ENCODE data around the gene ITGB6.

DNA sequence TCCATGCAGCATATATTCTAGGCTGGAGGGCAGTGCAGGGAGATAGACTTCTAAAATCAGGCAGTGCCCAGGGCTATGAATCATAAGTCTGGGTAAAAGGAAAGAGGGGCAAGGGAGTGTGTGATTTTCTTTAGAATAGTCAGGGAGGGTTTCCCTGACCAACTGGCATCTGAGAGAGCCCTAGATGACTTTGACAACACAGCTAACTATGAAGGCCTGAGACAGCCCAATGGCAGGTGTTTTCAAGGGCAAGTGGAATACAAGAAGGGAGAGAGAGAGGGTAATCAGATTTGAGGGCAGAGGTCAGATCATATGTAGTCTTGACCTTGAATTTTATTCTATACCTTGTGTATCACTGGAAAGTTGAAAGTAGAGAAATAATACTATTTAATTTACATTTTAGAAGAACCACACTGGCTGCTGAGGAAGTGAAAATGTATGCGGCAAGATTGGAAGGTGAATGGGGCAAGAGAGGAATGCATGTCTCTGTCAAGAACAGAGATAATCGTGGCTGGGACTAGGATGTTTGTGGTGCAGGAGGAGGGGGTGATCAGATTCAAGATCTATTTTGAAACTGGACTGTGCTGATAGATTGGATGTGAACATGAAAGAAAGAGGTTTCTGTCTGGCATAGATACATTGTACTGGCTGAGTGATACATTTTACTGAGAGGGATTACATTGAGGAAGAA, 1.9 kb upstream of the ITGB6 start:
- TF ChIP-seq, protein P1, sequence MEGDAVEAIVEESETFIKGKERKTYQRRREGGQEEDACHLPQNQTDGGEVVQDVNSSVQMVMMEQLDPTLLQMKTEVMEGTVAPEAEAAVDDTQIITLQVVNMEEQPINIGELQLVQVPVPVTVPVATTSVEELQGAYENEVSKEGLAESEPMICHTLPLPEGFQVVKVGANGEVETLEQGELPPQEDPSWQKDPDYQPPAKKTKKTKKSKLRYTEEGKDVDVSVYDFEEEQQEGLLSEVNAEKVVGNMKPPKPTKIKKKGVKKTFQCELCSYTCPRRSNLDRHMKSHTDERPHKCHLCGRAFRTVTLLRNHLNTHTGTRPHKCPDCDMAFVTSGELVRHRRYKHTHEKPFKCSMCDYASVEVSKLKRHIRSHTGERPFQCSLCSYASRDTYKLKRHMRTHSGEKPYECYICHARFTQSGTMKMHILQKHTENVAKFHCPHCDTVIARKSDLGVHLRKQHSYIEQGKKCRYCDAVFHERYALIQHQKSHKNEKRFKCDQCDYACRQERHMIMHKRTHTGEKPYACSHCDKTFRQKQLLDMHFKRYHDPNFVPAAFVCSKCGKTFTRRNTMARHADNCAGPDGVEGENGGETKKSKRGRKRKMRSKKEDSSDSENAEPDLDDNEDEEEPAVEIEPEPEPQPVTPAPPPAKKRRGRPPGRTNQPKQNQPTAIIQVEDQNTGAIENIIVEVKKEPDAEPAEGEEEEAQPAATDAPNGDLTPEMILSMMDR (IDR thresholded peaks at IDR 0.05): no peak
- TF ChIP-seq ZFX (IDR thresholded peaks at IDR 0.05; ENCODE audit: borderline replicate concordance): no peak
